NCI-H187 treated with DMSO at 0.1 percent for 48 hours (cell line): ENCODE data around the gene OTULINL.

Experiments used
- DNase-seq: peaks from one replicate; lab custom pipeline; 2025; lab: John Stamatoyannopoulos, UW

OTULINL gene

GRCh38 chr5:14577079-14577725 is 4.4 kb upstream of the OTULINL start:
- DNase-seq = no peak

GRCh38 chr5:14577971-14578370 is 3.6 kb upstream of the OTULINL start:
- DNase-seq = no peak

- no peak for DNase-seq
These were observed 2.3 kb upstream of the OTULINL start for GRCh38 chr5:14579246-14579645.

DNA sequence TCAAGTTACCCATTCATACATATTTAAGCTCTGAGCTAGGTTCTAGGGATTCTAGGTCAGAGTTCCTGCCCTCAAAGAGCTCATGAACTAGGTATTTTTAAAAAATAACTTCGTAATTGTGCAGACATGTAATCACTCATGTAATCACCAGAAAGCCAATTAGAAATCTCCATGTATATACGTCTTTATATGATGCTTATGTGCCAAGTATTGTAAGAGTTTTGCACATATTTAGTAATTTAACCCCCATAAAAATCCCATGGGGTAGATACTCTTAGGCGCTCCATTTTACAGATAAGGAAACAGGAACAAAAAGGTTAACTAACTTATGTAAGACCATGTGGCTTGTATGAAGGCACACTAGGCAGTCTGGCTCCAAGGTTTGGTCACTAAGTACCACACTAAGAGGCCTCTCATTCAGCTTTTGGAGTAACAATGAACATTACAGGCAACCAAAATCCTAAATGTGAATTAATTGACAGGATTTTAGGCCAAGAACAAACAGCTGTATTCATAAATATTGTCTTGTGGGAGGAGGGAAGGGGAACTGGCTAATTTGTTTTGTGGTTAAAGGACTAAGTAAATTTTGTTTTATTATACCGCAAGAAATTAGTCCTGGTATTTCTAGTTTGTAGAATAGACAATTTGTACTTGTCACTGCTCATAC is 1.7 kb upstream of the OTULINL start:
- no peak for DNase-seq

- no peak for DNase-seq
These were observed 1.1 kb upstream of the OTULINL start for GRCh38 chr5:14580398-14581034.

GRCh38 chr5:14581891-14582796 is 552 bp downstream of the OTULINL start:
- DNase-seq = no peak

- no peak for DNase-seq
These were observed 1.2 kb downstream of the OTULINL start for GRCh38 chr5:14582797-14583137.

DNA sequence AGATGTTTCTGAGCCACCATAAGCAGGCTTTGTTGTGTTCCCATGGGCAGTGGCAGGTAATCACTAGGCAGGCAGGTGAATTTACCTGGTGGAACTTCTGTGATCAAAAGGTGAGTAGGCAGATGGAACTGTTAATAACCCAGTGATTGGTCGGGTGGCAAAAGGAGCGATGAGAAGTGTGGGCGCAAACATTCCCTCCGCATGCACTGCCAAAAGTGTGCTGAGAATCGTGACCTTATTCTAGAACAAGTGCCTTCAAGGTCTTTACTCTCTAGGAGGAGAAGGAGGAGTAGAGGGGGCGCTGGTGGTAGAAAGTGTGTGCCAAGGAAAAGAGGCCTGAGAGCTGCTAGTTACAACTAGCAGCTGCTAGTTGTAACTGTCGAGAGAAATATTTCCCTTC is 3.3 kb downstream of the OTULINL start:
- no peak for DNase-seq

DNA sequence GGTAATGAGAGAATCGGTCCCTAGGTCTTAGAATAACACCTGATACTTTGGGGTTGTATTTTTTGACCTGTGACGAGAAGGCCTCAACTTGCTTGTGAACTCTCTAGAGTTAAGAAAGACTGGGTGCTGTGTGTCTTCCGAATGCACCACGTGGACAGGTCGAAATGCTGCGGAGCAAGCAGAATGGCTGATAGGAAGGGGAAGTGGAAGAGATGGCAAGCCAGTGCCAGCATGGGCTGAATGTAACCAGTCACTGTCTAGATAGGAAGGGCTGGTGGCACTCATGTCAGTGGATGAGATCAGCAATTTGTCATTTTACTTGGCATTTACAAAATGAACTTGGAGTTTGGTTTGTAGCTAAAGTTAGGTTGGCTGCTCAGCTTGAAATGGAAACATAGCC is 5.6 kb downstream of the OTULINL start:
- DNase-seq = no peak

DNA sequence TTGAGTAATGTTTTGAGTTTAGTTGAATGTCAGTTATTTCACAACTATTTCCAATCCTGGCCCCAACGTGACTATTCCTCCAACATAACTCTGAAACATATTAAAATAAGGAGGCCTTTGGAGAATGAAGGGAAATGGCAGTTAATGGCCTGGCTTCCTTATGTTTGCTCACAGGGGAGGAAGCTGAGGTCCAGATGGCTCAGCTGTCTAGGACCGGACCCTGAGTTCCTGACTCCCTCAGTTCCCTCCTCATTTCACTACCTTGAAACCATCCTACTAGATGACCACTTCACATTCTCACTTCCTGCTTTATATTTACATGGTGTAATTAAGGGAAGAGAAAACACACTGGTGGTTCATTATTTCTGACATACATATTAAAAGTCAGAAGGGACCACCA is 6.6 kb downstream of the OTULINL start:
- DNase-seq = no peak

DNA sequence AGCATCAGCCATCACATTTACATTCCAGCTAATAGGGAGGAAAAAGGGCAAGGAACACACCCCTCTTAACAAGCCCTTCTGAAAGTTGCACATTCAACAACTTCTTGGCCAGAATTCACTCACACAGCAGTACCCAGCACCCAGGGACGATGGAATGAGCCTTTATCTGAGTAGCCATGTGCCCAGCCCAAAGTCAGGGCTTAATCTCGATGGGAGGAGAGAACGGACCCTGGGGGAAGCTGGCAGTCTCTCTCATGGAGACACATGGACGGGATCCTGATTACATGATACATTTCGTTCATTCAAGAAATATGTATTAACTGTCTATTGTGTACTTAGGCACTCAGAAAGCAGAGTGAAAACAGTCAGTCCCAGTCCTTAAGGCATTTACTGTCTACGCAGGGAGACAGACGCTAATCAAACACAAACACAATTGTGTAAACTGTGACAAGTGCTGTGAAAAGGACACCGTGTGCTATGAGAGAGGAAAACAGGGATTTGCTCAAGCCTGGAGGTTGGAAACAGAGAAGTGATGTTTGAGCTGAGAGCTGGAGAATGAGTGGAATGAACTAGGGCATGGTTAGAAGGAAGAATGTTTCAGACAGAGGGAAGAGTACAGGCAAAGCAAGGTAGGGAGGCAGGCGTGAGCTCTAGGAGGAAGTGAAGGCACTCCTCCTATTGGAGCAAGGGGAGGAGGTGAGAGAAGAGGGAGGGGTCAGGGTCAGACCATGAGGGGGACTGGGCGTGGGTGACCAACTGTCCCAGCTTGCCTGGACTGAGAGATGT is 7.4 kb downstream of the OTULINL start:
- no peak for DNase-seq

GRCh38 chr5:14590949-14591348 is 9.4 kb downstream of the OTULINL start:
- DNase-seq = no peak

GRCh38 chr5:14591548-14591947 is 10.0 kb downstream of the OTULINL start:
- no peak for DNase-seq

GRCh38 chr5:14593326-14594021 is 11.9 kb downstream of the OTULINL start:
- DNase-seq = no peak

GRCh38 chr5:14594378-14595074 is 12.9 kb downstream of the OTULINL start:
- DNase-seq = no peak

DNA sequence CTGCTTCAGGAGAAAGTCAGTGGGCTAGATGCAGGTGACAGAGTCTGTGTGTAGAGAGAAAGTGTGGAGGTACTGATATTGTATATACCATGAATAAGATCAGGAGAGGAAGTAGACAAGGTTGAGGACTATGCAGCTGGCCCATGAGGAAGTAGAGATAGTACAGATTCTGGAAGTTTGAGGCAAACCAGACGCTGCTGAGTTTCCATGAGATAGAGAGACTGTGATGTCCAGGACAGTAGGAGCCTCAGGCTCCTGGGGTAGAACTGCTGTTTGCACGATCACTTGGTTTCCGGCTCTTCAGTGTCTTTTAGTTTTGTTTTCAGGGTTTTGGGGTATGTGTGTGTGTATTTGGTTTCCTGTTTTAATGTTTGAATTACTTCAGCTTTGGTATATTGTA is 13.6 kb downstream of the OTULINL start:
- DNase-seq = no peak

- no peak for DNase-seq
These were observed 14.3 kb downstream of the OTULINL start for GRCh38 chr5:14595891-14596290.

DNA sequence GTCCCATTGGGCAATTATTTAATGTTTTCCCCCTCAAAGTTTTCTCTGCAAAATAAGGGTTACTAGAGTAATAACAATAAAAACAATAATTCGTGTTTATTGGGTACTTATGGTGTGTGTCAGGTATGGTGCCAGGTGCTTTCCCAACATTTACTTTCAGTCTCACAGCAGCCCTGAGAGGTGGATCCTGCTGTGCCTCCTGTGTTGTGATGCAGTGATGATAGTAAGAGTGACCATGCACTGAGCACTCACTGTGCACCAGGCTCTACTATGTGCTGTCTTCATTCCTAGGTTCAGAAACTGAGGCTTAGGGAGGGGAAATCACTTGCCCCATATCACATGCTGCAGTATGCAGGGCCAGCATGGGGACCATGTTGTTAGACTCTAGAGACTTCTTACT is 15.5 kb downstream of the OTULINL start:
- no peak for DNase-seq

DNA sequence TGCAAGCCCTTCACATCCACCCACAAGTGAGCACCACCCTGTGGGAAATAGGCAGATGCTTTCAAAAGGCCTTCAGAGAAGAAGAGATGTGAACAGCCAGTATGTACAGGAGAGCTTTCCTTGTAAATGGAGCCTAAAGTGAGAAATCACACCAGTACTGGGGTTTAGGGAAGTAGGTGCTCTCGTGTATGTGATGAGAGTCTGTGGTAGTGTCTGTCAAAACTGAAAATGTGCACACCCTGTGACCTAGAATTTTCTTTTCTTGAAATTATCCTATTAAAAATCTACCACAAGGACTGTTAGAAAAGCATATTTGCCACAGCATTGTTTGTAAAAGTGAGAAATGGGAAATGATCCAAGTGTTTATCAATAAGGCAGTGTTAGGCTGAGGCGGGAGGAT is 16.6 kb downstream of the OTULINL start:
- DNase-seq = no peak

DNA sequence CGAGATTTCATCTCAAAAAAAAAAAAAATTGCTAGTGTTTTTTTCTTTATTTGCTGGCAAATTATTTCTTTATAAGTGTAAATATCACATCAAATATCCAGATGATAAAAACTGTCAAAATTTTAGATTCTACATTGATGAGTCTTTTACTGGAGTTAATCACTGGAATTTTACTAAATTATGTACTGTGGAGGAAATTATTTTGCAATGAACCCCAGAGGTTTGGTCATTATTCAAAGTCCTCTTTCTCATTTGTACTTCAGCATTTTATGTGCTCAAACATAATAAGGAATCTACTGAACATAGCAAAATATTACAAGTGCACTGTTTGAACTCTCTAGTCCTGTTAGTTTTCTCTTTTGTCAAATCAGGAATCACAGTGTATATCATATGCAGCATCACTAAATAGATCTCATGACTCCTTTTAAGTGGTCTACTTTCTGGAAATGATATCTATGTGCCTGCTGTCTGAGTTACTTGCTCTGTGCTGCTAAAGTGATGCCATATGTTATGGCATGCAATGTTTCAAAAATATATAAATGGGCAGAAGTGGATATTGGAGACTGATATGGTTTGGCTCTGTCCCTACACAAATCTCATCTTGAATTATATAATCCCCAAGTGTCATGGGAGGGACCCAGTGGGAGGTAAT is 18.0 kb downstream of the OTULINL start:
- no peak for DNase-seq
